OCI-LY1 (cell line): ENCODE results near the gene MED13.

ENCODE experiments used
- H2AFZ ChIP-seq: fragments of 200-600 bp; sonication (generic), shearing (Covaris generic); 2 replicates; pipeline ENCODE4 v1.6.0; 2014; ENCODE audit warnings: antibody characterized with exemption, mild to moderate bottlenecking, low read length
- H3F3A ChIP-seq: fragments of 200-600 bp; sonication (generic), shearing (Covaris generic); 2 replicates; pipeline ENCODE4 v1.6.0; 2014; ENCODE audit warnings: mild to moderate bottlenecking, antibody characterized with exemption, low read length, moderate library complexity; ENCODE audit not compliant: insufficient read depth
- H3K27ac ChIP-seq: fragments of 200-600 bp; sonication (generic); 2 replicates; pipeline ENCODE4 v1.5.1; 2014; ENCODE audit warnings: low read length, mixed run types, mild to moderate bottlenecking, low read depth; ENCODE audit not compliant: poor library complexity, severe bottlenecking
- H3K27me3 ChIP-seq: fragments of 200-600 bp; sonication (generic); 2 replicates; pipeline ENCODE4 v1.6.0; 2014; ENCODE audit warnings: antibody characterized with exemption, mild to moderate bottlenecking, low read length, moderate library complexity; ENCODE audit not compliant: insufficient read depth
- H3K36me3 ChIP-seq: fragments of 200-600 bp; sonication (generic); 2 replicates; pipeline ENCODE4 v1.6.1; 2014; ENCODE audit warnings: mild to moderate bottlenecking, antibody characterized with exemption, low read length, moderate library complexity, mixed read lengths; ENCODE audit not compliant: insufficient read depth
- H3K4me1 ChIP-seq: fragments of 200-600 bp; sonication (generic); 2 replicates; pipeline ENCODE4 v1.5.1; 2014; ENCODE audit warnings: mild to moderate bottlenecking, low read length, moderate library complexity; ENCODE audit not compliant: insufficient read depth, severe bottlenecking
- H3K4me2 ChIP-seq: fragments of 200-600 bp; sonication (generic), shearing (Covaris generic); 2 replicates; pipeline ENCODE4 v1.6.1; 2014; ENCODE audit warnings: low read length
- H3K4me3 ChIP-seq: fragments of 200-600 bp; sonication (generic); 2 replicates; pipeline ENCODE4 v1.5.1; 2014; ENCODE audit warnings: low read length, low read depth, mild to moderate bottlenecking, mixed read lengths; ENCODE audit not compliant: poor library complexity, severe bottlenecking
- H3K79me2 ChIP-seq: fragments of 200-600 bp; shearing (Covaris generic); 2 replicates; pipeline ENCODE4 v1.6.1; 2016; ENCODE audit warnings: mixed run types, low read length, mixed read lengths; ENCODE audit not compliant: insufficient read depth
- H3K9ac ChIP-seq: fragments of 200-600 bp; sonication (generic), shearing (Covaris generic); 2 replicates; pipeline ENCODE4 v1.6.1; 2014; ENCODE audit warnings: mild to moderate bottlenecking, low read length, mixed read lengths
- H3K9me2 ChIP-seq: fragments of 200-600 bp; sonication (generic), shearing (Covaris generic); 2 replicates; pipeline ENCODE4 v1.6.1; 2014; ENCODE audit warnings: low read depth, mild to moderate bottlenecking, low read length, mixed read lengths
- H3K9me3 ChIP-seq: fragments of 200-600 bp; shearing (Covaris generic); 2 replicates; pipeline ENCODE4 v1.6.1; 2014; ENCODE audit warnings: low read length, mixed read lengths
- H4K20me1 ChIP-seq: fragments of 200-600 bp; sonication (generic), shearing (Covaris generic); 2 replicates; pipeline ENCODE4 v1.6.0; 2016; ENCODE audit warnings: mild to moderate bottlenecking, low read length; ENCODE audit not compliant: insufficient read depth
- CTCF ChIP-seq: fragments of 200-600 bp; sonication (generic), shearing (Covaris generic); IDR thresholded peaks from 2 replicates; pipeline ENCODE4 v1.5.1; 2017; ENCODE audit warnings: mild to moderate bottlenecking, antibody characterized with exemption, low read length, moderate library complexity, mixed read lengths
- EZH2 ChIP-seq: fragments of 200-600 bp; sonication (generic), shearing (Covaris generic); IDR thresholded peaks from 2 replicates; pipeline ENCODE4 v1.8.0; 2017; ENCODE audit warnings: borderline replicate concordance, mixed run types, mild to moderate bottlenecking, antibody characterized with exemption, low read length, moderate library complexity, mixed read lengths

MED13 gene

GRCh38 chr17:62084585-62084984, 19.5 kb upstream of the MED13 start:
- H3K9me2 ChIP-seq = no peaks in the 10 kb centered on the region
- H3K27ac ChIP-seq = no peak overlapping the region
- peaks cover 5% of the 10 kb centered on the region for H3K4me1 ChIP-seq
- no peaks in the 10 kb centered on the region for H3K9me3 ChIP-seq
- peaks cover 5% of the 10 kb centered on the region; the same call in 1 of the 2 replicates for H3K27me3 ChIP-seq
- H4K20me1 ChIP-seq = no peaks in the 10 kb centered on the region
- no peaks in the 10 kb centered on the region for H3K79me2 ChIP-seq
- H3K9ac ChIP-seq = no peak overlapping the region
- H3K4me2 ChIP-seq = no peak overlapping the region
- H2AFZ ChIP-seq = no peak overlapping the region
- TF ChIP-seq EZH2 (no peak), CTCF (no peak)
- H3K36me3 ChIP-seq = no peaks in the 10 kb centered on the region
- H3K4me3 ChIP-seq = no peak overlapping the region
- H3F3A ChIP-seq = no peaks in the 10 kb centered on the region

GRCh38 chr17:62083651-62084050, 18.6 kb upstream of the MED13 start:
- Histone ChIP-seq H3K36me3 (no peaks in the 10 kb centered on the region), H3K4me2 (no peak overlapping the region), H3K79me2 (no peaks in the 10 kb centered on the region), H3K4me3 (no peak overlapping the region), H3K9me3 (no peaks in the 10 kb centered on the region), H2AFZ (no peak overlapping the region), H3K9me2 (no peaks in the 10 kb centered on the region), H4K20me1 (no peaks in the 10 kb centered on the region), H3K27me3 (peaks cover 5% of the 10 kb centered on the region; the same call in 1 of the 2 replicates), H3K4me1 (peaks cover 5% of the 10 kb centered on the region), H3K27ac (no peak overlapping the region), H3K9ac (no peak overlapping the region), H3F3A (no peaks in the 10 kb centered on the region)
- TF ChIP-seq EZH2 (no peak), CTCF (no peak)

GRCh38 chr17:62080647-62081046, 15.6 kb upstream of the MED13 start:
- no peaks in the 10 kb centered on the region for H4K20me1 ChIP-seq
- no peaks in the 10 kb centered on the region; the same call in 1 of the 2 replicates for H3K36me3 ChIP-seq
- no peaks in the 10 kb centered on the region for H3K79me2 ChIP-seq
- peaks cover 5% of the 10 kb centered on the region; the same call in 1 of the 2 replicates for H3K27me3 ChIP-seq
- no peak overlapping the region for H3K27ac ChIP-seq
- no peaks in the 10 kb centered on the region for H3K9me2 ChIP-seq
- TF ChIP-seq EZH2 = no peak
- no peak for TF ChIP-seq CTCF
- no peak overlapping the region for H3K9ac ChIP-seq
- H3K4me3 ChIP-seq = no peak overlapping the region
- no peak overlapping the region for H2AFZ ChIP-seq
- H3K4me1 ChIP-seq = peaks cover 5% of the 10 kb centered on the region
- H3F3A ChIP-seq = no peaks in the 10 kb centered on the region
- no peaks in the 10 kb centered on the region for H3K9me3 ChIP-seq
- no peak overlapping the region for H3K4me2 ChIP-seq
